ENCODE data around the gene C17orf67. TPM values are rescaled to one million over a fixed set of nuclear protein-coding genes. Genes with fewer than 3 reads are reported as not detected.

Gene C17orf67
- total and polyA plus RNA-seq, 2 experiments from 2014 or later: 1.0 to 3.7 TPM

DNA sequence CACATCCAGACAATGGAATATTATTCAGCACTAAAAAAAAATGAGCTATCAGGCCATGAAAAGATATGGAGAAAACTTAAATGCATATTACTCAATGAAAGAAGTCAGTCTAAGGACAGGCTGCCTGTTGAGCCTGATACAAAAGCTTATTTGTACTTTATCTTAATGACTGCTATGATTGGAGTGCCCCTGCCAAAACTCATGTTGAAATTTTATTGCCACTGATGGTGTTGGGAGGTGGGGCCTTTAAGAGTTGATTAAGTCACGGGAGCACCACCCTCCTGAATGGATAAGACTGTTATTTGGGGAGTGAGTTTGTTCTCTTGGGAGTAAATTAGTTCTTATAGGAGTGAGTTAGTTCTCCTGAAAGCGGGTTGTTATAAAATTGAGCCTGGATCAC is 9.9 kb downstream of the C17orf67 start (continued):
- TF ChIP-seq, protein P1, sequence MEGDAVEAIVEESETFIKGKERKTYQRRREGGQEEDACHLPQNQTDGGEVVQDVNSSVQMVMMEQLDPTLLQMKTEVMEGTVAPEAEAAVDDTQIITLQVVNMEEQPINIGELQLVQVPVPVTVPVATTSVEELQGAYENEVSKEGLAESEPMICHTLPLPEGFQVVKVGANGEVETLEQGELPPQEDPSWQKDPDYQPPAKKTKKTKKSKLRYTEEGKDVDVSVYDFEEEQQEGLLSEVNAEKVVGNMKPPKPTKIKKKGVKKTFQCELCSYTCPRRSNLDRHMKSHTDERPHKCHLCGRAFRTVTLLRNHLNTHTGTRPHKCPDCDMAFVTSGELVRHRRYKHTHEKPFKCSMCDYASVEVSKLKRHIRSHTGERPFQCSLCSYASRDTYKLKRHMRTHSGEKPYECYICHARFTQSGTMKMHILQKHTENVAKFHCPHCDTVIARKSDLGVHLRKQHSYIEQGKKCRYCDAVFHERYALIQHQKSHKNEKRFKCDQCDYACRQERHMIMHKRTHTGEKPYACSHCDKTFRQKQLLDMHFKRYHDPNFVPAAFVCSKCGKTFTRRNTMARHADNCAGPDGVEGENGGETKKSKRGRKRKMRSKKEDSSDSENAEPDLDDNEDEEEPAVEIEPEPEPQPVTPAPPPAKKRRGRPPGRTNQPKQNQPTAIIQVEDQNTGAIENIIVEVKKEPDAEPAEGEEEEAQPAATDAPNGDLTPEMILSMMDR (conservative IDR thresholded peaks at IDR 0.05; ENCODE audit: low read depth in 2 of 2): no peak

DNA sequence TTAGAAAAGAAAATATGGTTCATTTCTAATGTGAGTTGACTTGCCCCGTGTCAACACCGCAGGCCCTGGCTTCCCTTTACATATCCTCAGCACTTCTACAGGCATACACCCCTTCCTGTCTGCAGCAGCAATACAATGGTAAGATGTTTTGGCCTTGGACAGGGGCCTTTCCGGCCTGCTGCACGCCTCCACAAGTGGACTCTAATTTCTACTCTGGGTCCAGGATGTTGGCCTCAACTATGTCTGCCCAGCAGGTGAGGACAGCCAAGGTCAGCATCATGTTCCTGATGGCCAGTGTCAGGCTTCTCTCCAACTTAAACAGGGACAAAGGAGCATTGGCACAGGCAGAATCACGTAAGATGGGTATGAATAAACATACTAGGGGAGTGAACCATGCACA is 11.0 kb downstream of the C17orf67 start:
- no peaks in the 10 kb centered on the region for H3K9me2 ChIP-seq (ENCODE audit: insufficient read depth)
- no peak for ATAC-seq
- no peak for TF ChIP-seq ZNF114 (CRISPR knock-in tag; IDR thresholded peaks at IDR 0.05)
- TF ChIP-seq, protein P2, sequence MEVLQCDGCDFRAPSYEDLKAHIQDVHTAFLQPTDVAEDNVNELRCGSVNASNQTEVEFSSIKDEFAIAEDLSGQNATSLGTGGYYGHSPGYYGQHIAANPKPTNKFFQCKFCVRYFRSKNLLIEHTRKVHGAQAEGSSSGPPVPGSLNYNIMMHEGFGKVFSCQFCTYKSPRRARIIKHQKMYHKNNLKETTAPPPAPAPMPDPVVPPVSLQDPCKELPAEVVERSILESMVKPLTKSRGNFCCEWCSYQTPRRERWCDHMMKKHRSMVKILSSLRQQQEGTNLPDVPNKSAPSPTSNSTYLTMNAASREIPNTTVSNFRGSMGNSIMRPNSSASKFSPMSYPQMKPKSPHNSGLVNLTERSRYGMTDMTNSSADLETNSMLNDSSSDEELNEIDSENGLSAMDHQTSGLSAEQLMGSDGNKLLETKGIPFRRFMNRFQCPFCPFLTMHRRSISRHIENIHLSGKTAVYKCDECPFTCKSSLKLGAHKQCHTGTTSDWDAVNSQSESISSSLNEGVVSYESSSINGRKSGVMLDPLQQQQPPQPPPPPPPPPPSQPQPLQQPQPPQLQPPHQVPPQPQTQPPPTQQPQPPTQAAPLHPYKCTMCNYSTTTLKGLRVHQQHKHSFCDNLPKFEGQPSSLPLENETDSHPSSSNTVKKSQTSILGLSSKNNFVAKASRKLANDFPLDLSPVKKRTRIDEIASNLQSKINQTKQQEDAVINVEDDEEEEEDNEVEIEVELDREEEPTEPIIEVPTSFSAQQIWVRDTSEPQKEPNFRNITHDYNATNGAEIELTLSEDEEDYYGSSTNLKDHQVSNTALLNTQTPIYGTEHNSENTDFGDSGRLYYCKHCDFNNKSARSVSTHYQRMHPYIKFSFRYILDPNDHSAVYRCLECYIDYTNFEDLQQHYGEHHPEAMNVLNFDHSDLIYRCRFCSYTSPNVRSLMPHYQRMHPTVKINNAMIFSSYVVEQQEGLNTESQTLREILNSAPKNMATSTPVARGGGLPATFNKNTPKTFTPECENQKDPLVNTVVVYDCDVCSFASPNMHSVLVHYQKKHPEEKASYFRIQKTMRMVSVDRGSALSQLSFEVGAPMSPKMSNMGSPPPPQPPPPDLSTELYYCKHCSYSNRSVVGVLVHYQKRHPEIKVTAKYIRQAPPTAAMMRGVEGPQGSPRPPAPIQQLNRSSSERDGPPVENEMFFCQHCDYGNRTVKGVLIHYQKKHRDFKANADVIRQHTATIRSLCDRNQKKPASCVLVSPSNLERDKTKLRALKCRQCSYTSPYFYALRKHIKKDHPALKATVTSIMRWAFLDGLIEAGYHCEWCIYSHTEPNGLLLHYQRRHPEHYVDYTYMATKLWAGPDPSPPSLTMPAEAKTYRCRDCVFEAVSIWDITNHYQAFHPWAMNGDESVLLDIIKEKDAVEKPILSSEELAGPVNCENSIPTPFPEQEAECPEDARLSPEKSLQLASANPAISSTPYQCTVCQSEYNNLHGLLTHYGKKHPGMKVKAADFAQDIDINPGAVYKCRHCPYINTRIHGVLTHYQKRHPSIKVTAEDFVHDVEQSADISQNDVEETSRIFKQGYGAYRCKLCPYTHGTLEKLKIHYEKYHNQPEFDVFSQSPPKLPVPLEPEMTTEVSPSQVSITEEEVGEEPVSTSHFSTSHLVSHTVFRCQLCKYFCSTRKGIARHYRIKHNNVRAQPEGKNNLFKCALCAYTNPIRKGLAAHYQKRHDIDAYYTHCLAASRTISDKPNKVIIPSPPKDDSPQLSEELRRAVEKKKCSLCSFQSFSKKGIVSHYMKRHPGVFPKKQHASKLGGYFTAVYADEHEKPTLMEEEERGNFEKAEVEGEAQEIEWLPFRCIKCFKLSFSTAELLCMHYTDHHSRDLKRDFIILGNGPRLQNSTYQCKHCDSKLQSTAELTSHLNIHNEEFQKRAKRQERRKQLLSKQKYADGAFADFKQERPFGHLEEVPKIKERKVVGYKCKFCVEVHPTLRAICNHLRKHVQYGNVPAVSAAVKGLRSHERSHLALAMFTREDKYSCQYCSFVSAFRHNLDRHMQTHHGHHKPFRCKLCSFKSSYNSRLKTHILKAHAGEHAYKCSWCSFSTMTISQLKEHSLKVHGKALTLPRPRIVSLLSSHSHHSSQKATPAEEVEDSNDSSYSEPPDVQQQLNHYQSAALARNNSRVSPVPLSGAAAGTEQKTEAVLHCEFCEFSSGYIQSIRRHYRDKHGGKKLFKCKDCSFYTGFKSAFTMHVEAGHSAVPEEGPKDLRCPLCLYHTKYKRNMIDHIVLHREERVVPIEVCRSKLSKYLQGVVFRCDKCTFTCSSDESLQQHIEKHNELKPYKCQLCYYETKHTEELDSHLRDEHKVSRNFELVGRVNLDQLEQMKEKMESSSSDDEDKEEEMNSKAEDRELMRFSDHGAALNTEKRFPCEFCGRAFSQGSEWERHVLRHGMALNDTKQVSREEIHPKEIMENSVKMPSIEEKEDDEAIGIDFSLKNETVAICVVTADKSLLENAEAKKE (CRISPR knock-in tag; IDR thresholded peaks at IDR 0.05): no peak
- TF ChIP-seq, protein P3, sequence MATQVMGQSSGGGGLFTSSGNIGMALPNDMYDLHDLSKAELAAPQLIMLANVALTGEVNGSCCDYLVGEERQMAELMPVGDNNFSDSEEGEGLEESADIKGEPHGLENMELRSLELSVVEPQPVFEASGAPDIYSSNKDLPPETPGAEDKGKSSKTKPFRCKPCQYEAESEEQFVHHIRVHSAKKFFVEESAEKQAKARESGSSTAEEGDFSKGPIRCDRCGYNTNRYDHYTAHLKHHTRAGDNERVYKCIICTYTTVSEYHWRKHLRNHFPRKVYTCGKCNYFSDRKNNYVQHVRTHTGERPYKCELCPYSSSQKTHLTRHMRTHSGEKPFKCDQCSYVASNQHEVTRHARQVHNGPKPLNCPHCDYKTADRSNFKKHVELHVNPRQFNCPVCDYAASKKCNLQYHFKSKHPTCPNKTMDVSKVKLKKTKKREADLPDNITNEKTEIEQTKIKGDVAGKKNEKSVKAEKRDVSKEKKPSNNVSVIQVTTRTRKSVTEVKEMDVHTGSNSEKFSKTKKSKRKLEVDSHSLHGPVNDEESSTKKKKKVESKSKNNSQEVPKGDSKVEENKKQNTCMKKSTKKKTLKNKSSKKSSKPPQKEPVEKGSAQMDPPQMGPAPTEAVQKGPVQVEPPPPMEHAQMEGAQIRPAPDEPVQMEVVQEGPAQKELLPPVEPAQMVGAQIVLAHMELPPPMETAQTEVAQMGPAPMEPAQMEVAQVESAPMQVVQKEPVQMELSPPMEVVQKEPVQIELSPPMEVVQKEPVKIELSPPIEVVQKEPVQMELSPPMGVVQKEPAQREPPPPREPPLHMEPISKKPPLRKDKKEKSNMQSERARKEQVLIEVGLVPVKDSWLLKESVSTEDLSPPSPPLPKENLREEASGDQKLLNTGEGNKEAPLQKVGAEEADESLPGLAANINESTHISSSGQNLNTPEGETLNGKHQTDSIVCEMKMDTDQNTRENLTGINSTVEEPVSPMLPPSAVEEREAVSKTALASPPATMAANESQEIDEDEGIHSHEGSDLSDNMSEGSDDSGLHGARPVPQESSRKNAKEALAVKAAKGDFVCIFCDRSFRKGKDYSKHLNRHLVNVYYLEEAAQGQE (IDR thresholded peaks at IDR 0.05; ENCODE audit: unreplicated experiment): no peak
- no peak for TF ChIP-seq POLR2AphosphoS5 (IDR thresholded peaks at IDR 0.05; ENCODE audit: low read depth)
- no peak for TF ChIP-seq JUNB (IDR thresholded peaks at IDR 0.05; ENCODE audit: unreplicated experiment)
- TF ChIP-seq, protein P4, sequence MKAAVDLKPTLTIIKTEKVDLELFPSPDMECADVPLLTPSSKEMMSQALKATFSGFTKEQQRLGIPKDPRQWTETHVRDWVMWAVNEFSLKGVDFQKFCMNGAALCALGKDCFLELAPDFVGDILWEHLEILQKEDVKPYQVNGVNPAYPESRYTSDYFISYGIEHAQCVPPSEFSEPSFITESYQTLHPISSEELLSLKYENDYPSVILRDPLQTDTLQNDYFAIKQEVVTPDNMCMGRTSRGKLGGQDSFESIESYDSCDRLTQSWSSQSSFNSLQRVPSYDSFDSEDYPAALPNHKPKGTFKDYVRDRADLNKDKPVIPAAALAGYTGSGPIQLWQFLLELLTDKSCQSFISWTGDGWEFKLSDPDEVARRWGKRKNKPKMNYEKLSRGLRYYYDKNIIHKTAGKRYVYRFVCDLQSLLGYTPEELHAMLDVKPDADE (IDR thresholded peaks at IDR 0.05): no peak
- TF ChIP-seq, protein P1 (conservative IDR thresholded peaks at IDR 0.05; ENCODE audit: low read depth in 2 of 2): no peak
- no peak for TF ChIP-seq STAT1 (IDR thresholded peaks at IDR 0.05; ENCODE audit: unreplicated experiment)
- TF ChIP-seq NANOG (IDR thresholded peaks at IDR 0.05; ENCODE audit: borderline replicate concordance): no peak
- H2AFZ ChIP-seq: no peak overlapping the region
- 0 out of 2 replicates have a peak, but pooled peaks cover 5% of the 10 kb centered on the region for H3K4me1 ChIP-seq (ENCODE audit: insufficient read depth)
- peaks cover 5% of the 10 kb centered on the region for H3K27me3 Mint-ChIP-seq (ENCODE audit: insufficient read depth, low read depth, poor library complexity)
- H4K20me1 ChIP-seq (replicated peaks; ENCODE audit: insufficient read depth): no peaks in the 10 kb centered on the region
- H3K4me2 ChIP-seq: no peak overlapping the region
- no peak overlapping the region for H3K27ac ChIP-seq (ENCODE audit: low read depth)
- no peak overlapping the region for H3K4me3 ChIP-seq
- DNase-seq (ENCODE audit: low spot score): no peak
- no peaks in the 10 kb centered on the region for H3K9me3 Mint-ChIP-seq
- H3K4me3 Mint-ChIP-seq: no peak overlapping the region
- H3K27ac Mint-ChIP-seq: no peak overlapping the region
- H3K4me1 Mint-ChIP-seq: peaks cover 6% of the 10 kb centered on the region; the same call in 2 of the 3 replicates
- no peaks in the 10 kb centered on the region for H3K27me3 ChIP-seq (ENCODE audit: insufficient read depth)
- H3F3A ChIP-seq (replicated peaks; ENCODE audit: low read depth): no peaks in the 10 kb centered on the region
- H3K79me2 ChIP-seq (replicated peaks; ENCODE audit: insufficient read depth): no peaks in the 10 kb centered on the region
- peaks cover 3% of the 10 kb centered on the region; the same call in 1 of the 3 replicates for H3K36me3 Mint-ChIP-seq (ENCODE audit: low read depth)
- H3K36me3 ChIP-seq (ENCODE audit: insufficient read depth): no peaks in the 10 kb centered on the region

Measured in GM23338 (cell line).